Activated CD4-positive, alpha-beta T cell treated with anti-CD3 and anti-CD28 coated beads, Interleukin-2, amount 50 U/mL, for 48 hours (primary cell): ENCODE results near the gene TP53BP2.
"Not testable (repeated sequence)": the region's sequence is repeated elsewhere in the genome, so short reads cannot be mapped to it uniquely, and the experiment has no call there.

ENCODE experiments used
- DNase-seq, 2 experiments: peaks; one replicate each; pipeline ENCODE4 v3.0.0-alpha.2; 2020

The TP53BP2 gene

DNA sequence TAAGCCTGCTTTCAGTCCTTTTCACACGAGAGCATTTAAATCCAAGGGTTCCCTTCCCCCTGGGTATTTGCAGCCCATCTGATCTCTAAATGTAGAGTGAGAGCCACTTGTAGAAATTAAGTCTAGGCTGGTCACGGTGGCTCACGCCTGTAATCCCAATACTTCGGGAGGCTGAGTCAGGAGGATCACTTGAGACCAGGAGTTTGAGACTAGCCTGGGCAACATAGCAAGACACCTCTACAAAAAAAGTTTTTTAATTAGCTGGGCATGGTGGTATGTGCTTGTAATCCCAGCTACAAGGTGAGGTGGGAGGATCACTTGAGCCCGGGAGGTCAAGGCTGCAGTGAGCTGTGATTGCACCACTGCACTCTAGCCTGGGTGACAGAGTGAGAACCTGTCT lies 109.1 kb downstream of the TP53BP2 start:
- DNase-seq: not testable (repeated sequence)

DNA sequence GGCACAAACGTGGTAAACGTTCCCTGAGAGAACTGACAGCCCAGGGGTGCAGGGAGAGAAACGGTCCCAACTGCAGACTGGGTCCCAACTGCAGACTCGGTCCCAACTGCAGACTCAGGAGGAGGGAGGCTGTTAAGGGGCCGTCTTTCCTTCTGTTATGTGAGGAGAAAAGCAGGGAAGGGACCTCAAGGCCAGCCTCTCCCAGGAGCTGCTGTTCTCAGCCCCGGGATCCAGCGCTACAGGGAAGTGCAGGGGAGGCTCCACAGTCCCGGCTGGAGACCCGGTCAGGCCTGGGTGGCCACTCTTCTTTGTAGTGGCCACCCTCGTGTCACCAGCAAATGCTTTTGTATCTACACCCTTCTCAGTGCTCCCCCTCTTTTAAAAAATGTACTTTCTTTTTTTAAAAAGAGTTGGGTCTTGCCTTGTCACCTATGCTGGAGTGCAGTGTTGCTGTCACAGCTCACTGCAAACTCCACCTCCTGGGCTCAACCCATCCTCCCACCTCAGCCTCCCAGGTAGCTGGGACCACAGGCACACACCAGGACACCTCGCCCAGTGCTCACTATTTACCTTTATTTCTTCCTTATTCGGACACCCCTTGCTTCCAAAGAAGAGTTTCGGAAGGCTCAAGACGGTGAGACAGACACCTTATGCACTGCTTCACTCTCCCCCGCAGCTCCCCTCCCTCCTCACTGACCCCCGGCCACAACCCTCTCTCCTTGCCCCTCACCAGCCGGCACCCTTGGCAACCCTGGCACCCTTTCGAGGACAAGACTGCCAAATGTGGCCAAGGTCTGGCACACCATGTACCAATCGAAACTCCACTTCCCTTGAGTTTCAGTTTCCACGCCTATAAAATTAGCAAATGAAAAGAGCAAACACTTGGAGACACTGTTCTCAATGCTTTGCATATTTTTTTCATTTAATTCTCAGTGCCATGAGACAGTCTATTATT lies 111.6 kb downstream of the TP53BP2 start:
- no peak for DNase-seq

DNA sequence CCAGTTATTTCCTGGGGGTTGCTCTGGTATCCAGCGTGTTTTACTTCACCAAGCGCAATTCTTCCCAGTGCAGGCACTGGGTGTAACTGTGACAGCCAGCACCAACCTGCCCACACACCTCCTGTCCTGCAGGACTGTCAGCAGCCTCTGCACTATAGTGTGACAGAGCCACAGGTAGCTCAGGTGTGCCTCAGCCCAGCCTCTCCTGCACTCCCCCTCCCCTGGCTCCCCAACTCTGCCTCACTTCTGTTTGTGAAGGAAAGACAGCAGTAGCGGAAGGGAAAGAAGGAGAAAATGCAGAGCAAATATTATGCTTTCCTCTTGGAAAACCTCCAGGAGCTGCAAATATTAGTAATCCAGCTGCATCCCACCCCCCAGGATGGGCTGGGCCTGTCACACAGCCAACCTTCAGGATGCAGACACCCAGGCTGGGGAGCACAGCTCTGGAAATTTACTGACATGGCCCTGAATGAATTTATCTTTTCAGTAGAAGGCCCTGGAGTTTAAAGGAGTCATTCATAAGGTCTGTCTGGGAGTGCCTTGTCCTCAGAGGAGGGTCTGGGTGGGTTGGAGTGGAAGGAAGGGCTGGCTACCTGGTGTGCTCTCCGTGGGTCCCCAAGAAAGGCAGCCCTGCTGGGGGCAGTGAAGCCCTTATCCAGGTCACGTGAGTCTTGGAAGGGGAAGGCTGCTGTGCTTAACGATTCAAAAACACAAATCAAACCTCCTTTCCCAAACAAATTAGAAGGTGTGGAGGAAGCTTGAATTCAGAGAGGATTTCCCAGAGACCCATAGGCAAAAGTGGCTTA lies 112.6 kb downstream of the TP53BP2 start:
- no peak for DNase-seq

DNA sequence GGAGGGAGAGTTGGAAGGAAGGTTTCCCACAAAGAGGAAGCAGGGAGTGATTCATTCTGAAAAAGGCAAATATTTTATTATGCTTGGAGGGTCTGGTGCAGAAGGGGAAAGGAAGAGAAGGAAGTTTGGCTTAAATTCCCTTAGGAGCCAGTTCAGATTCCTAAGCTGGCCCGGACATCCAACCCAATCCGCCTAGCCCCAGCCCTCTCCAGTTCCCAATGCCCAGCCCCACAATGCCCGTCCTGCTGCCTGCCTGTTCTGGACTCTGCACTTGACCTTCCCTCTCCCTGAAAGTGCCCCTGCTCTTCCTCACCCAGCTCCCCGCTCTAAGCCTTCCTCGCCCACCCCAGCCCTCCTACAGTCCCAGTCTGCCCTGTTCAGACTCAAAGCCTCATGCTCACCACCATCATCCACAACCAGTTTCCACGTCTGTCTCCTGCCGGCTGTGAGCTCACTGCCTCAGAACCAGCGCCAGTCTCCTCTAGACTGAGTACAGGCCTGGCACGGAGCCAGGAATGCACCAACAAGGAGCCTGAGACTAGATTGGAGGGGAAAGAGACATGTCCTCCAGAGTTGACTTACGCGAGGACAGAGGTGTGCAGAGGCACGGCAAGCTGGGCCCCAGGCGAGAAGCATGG lies 114.5 kb downstream of the TP53BP2 start:
- DNase-seq: no peak

DNA sequence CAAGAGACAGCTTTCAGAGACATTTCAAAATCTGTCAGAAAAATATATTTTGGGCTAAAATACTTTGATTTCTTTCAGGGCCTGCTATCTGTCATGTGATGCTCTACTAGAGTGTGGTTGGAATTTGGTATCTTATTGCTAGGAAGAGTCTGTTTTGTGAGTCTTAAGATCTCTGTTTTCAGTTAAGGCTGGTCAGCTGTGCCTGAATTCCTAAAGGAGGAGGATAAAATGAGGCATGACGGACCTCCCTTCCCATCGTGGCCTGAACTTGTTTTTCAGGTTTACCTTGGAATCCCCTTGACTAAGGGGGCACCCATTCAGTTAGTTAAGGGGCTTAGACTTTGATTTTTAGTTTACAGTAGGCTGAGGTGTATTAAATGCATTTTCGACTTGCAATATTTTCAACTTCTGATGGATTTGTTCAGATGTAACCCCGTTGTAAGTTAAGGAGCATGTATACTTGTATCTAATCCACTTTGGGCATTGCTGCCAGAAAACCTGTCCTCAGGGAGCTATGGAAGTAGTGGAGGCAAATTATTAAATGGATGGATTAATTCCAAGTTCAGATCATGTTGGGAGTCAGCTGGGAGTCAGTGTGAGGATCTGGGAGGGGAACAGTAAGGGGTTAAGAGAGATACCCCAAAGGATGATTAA lies 115.1 kb downstream of the TP53BP2 start:
- no peak for DNase-seq

GRCh38 chr1:223729906-223730305 lies 115.8 kb downstream of the TP53BP2 start:
- DNase-seq: no peak
